IgD-negative memory B cell (primary cell): ENCODE data around the gene DRAXIN. TPM values are rescaled to one million over a fixed set of nuclear protein-coding genes. Genes with fewer than 3 reads are reported as not detected.
A peak's percentile ranks its signal among the peaks of the same experiment; 100 is the strongest.

ENCODE experiments used
- H3K27ac Mint-ChIP-seq, 3 donors: one replicate each; pipeline ENCODE4 v1.8.0; 2020 to 2022; ENCODE audit warnings: mild to moderate bottlenecking in 3 of 3, mixed read lengths in 3 of 3, moderate library complexity in 1 of 3
- H3K27me3 Mint-ChIP-seq: one replicate; pipeline ENCODE4 v1.8.0; 2021; ENCODE audit warnings: mixed read lengths
- H3K36me3 Mint-ChIP-seq: one replicate; pipeline ENCODE4 v1.8.0; 2020; ENCODE audit warnings: mild to moderate bottlenecking, mixed read lengths
- H3K4me1 Mint-ChIP-seq, 3 donors: one replicate each; pipeline ENCODE4 v1.8.0; 2020 to 2022; ENCODE audit warnings: mixed read lengths in 3 of 3, mild to moderate bottlenecking in 1 of 3
- H3K4me3 Mint-ChIP-seq, 4 donors: one replicate each; pipeline ENCODE4 v1.8.0; 2020 to 2022; ENCODE audit warnings: mild to moderate bottlenecking in 4 of 4, mixed read lengths in 4 of 4, moderate library complexity in 3 of 4
- H3K9me3 Mint-ChIP-seq, 3 donors: one replicate each; pipeline ENCODE4 v1.8.0; 2020 to 2021; ENCODE audit warnings: mixed read lengths in 3 of 3, mild to moderate bottlenecking in 1 of 3
- polyA plus RNA-seq: library from polyadenylated mRNA; unstranded; fragments of 300-500 nt; fragmentation: Illumina TruSeq; gene quantifications from one replicate; pipeline ENCODE4 v1.2.3, GENCODE V29; 2021

Gene DRAXIN
- polyA plus RNA-seq, 1 donor from 2014 or later: 0.13 TPM

DNA sequence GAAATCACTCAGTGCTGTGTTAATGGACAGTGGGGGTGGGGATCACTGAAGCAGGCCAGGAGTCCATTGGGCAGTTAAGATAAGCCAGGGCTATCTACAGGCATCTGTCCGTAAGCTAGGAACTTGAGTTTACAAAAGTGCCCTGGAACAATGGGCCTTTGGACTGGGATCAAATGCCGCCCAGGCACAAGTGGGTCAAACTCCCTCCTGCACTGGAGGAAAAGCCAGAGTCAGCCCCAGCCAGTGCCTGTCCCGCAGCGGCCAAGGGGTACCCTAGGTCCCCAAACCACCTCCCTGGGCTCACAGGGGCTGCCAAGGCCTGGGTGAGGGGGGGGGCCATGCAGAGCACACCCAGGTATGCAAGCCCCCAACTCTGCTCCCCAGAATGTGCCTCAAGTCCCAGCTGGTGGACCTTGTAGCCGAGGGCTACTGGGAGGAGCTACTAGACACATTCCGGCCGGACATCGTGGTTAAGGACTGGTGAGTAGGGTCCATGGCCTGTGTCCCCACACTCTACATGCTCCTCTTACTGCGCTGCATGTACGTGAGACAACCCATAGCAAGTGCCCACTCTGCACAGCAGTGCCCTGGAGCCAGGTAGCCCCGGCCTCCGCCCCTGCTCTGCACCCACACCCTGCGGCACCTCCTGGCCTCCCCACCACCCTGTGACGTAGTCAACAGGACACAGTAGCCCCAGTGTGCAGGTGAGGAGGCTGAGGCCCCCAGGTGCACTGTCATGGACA, 19.8 kb upstream of the DRAXIN start:
- H3K9me3 Mint-ChIP-seq: no peaks in the 10 kb centered on the region
- H3K36me3 Mint-ChIP-seq: no peaks in the 10 kb centered on the region
- H3K27ac Mint-ChIP-seq: no peak overlapping the region
- no peaks in the 10 kb centered on the region for H3K27me3 Mint-ChIP-seq
- peaks cover 0 to 7% (median 2%) of the 10 kb centered on the region in 3 donors for H3K4me1 Mint-ChIP-seq
- no peak overlapping the region for H3K4me3 Mint-ChIP-seq

GRCh38 chr1:11673089-11673769, 18.3 kb upstream of the DRAXIN start:
- Mint-ChIP-seq H3K9me3 (no peaks in the 10 kb centered on the region), H3K36me3 (no peaks in the 10 kb centered on the region), H3K27ac (no peak overlapping the region), H3K4me3 (no peak overlapping the region), H3K27me3 (no peaks in the 10 kb centered on the region), H3K4me1 (peaks cover 0 to 7% (median 2%) of the 10 kb centered on the region in 3 donors)

GRCh38 chr1:11674488-11674887, 17.0 kb upstream of the DRAXIN start:
- H3K27me3 Mint-ChIP-seq: no peaks in the 10 kb centered on the region
- no peaks in the 10 kb centered on the region for H3K9me3 Mint-ChIP-seq
- no peak overlapping the region for H3K27ac Mint-ChIP-seq
- peak overlapping the region in 1 of 4 donors; percentile 45 for H3K4me3 Mint-ChIP-seq
- peaks cover 1 to 10% (median 5%) of the 10 kb centered on the region in 3 donors for H3K4me1 Mint-ChIP-seq
- H3K36me3 Mint-ChIP-seq: no peaks in the 10 kb centered on the region

DNA sequence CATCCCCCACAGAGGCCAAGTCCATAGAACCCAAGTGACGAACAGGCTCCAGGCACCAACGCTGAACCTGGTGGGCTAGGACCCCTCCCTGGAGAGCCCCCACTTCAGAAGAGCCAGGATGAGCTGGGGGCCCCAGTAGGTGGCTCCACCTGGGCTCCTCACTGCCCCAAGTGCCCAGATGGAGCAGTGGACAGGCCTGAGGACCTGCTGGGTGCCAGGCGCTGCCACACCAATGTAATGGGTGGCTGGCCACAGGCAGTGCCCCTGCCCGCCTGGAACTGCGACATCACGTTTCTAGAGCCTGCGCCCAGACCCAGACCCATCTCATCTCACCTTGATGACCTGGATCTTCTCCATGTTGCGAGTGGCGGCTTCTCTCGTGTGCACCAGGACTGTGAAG, 16.2 kb upstream of the DRAXIN start:
- H3K36me3 Mint-ChIP-seq: no peaks in the 10 kb centered on the region
- no peaks in the 10 kb centered on the region for H3K27me3 Mint-ChIP-seq
- no peak overlapping the region for H3K27ac Mint-ChIP-seq
- H3K4me3 Mint-ChIP-seq: no peak overlapping the region
- no peaks in the 10 kb centered on the region for H3K9me3 Mint-ChIP-seq
- H3K4me1 Mint-ChIP-seq: peaks cover 3 to 10% (median 5%) of the 10 kb centered on the region in 3 donors

GRCh38 chr1:11676386-11677103, 15.0 kb upstream of the DRAXIN start:
- Mint-ChIP-seq H3K36me3 (no peaks in the 10 kb centered on the region), H3K27me3 (no peaks in the 10 kb centered on the region), H3K4me3 (no peak overlapping the region), H3K27ac (no peak overlapping the region), H3K9me3 (no peaks in the 10 kb centered on the region), H3K4me1 (peaks cover 3 to 5% (median 5%) of the 10 kb centered on the region in 3 donors)

DNA sequence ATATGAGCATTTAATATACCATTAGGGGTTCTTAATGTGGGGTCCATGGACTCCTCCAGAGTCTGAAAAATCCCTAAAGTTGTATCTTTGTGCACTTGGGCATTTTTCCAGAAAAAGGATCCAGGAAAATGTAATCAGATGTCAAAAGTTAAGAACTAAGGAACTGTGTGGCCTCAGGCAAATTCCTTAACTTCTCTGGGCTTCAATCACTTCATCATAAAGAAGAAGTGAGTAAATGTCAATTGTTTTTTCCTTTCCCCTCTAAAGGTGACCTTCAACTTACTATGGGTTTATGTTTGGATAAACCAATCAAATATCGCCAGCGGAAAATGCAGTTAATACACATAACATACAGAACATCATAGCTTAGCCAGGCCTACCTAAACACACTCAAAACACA, 13.1 kb upstream of the DRAXIN start:
- no peak overlapping the region for H3K27ac Mint-ChIP-seq
- H3K36me3 Mint-ChIP-seq: no peaks in the 10 kb centered on the region
- H3K9me3 Mint-ChIP-seq: no peaks in the 10 kb centered on the region
- no peaks in the 10 kb centered on the region for H3K27me3 Mint-ChIP-seq
- H3K4me1 Mint-ChIP-seq: peaks cover 3 to 6% (median 5%) of the 10 kb centered on the region in 3 donors
- peak overlapping the region in 3 of 4 donors; percentile 8 to 74 (median 63) for H3K4me3 Mint-ChIP-seq

- H3K4me3 Mint-ChIP-seq: peak overlapping the region; percentile 93 to 97 (median 94)
- peaks cover 5 to 13% (median 6%) of the 10 kb centered on the region in 3 donors for H3K4me1 Mint-ChIP-seq
- H3K27ac Mint-ChIP-seq: peak overlapping the region; percentile 23 to 67 (median 32)
- H3K9me3 Mint-ChIP-seq: no peaks in the 10 kb centered on the region
- no peaks in the 10 kb centered on the region for H3K27me3 Mint-ChIP-seq
- H3K36me3 Mint-ChIP-seq: no peaks in the 10 kb centered on the region
These were observed 11.0 kb upstream of the DRAXIN start for GRCh38 chr1:11680270-11681070.

GRCh38 chr1:11681071-11681771, 10.3 kb upstream of the DRAXIN start, which contains the start of gene MAD2L2:
Gene MAD2L2 (minus strand): TSS chr1:11681148. CDS start chr1:11680601, 547 bp downstream.
- peak within 1 kb of the TSS; percentile 67 to 92 (median 78) for H3K27ac Mint-ChIP-seq
- no peaks in the 10 kb centered on the region for H3K36me3 Mint-ChIP-seq
- H3K9me3 Mint-ChIP-seq: no peaks in the 10 kb centered on the region
- H3K4me3 Mint-ChIP-seq: peak within 1 kb of the TSS; percentile 95 to 100 (median 96)
- H3K27me3 Mint-ChIP-seq: no peaks in the 10 kb centered on the region
- peaks cover 5 to 13% (median 8%) of the 10 kb centered on the region in 3 donors for H3K4me1 Mint-ChIP-seq

DNA sequence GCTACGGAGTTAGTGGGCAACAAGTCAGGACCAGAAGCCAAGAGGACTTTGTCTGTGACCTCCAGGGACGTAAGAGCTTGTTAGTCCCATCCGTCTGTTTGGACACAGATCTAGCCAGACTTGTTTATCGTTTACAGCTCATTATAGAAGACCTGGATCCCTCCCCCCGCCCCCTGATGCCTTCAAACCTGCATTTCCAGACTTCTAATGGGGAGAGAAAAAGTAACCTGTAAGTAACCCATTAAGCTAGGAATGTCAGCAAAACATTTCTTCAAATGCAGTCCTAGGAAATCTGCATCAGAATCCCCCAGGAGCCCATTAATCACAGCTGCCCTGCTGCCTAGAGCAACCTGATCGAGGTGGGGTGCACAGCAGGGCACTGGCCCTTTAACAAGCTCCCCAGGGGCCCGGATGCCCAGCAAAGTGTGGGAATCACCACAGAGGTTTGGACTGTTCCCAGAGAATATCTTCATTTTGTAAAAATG, 9.2 kb upstream of the DRAXIN start:
- Mint-ChIP-seq H3K36me3 (no peaks in the 10 kb centered on the region), H3K27ac (peak overlapping the region in 2 of 3 donors; percentile 46 to 78), H3K27me3 (no peaks in the 10 kb centered on the region), H3K4me3 (peak overlapping the region; percentile 50 to 100 (median 90)), H3K4me1 (peaks cover 5 to 13% (median 8%) of the 10 kb centered on the region in 3 donors), H3K9me3 (no peaks in the 10 kb centered on the region)

DNA sequence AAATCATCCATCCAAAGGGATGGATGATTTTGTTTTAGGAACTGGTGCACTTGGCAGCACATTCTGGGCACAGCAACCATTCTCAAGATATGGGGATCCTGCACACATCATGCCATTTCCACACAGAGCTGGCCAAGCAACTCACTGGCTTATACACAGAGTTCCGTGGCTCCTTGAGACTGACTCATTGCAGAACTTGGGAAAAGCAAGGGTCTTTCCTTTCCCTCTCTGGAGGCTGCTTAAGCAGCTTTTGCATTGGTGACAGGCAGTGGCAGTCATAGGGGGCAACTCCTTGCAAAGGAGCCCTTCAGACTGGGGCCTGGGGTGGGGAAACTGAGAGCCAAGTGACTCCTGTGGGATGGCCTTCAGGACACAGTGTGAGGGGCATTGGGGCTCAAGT, 8.7 kb upstream of the DRAXIN start:
- no peak overlapping the region for H3K27ac Mint-ChIP-seq
- peak overlapping the region in 3 of 4 donors; percentile 12 to 71 (median 23) for H3K4me3 Mint-ChIP-seq
- H3K9me3 Mint-ChIP-seq: no peaks in the 10 kb centered on the region
- H3K27me3 Mint-ChIP-seq: peaks cover 2% of the 10 kb centered on the region
- no peaks in the 10 kb centered on the region for H3K36me3 Mint-ChIP-seq
- peaks cover 5 to 13% (median 8%) of the 10 kb centered on the region in 3 donors for H3K4me1 Mint-ChIP-seq

- Mint-ChIP-seq H3K36me3 (no peaks in the 10 kb centered on the region), H3K27me3 (peaks cover 6% of the 10 kb centered on the region), H3K27ac (no peak overlapping the region), H3K9me3 (no peaks in the 10 kb centered on the region), H3K4me1 (peaks cover 0 to 10% (median 8%) of the 10 kb centered on the region in 3 donors), H3K4me3 (peak overlapping the region in 1 of 4 donors; percentile 78)
These were observed 7.4 kb upstream of the DRAXIN start for GRCh38 chr1:11684070-11684469.

DNA sequence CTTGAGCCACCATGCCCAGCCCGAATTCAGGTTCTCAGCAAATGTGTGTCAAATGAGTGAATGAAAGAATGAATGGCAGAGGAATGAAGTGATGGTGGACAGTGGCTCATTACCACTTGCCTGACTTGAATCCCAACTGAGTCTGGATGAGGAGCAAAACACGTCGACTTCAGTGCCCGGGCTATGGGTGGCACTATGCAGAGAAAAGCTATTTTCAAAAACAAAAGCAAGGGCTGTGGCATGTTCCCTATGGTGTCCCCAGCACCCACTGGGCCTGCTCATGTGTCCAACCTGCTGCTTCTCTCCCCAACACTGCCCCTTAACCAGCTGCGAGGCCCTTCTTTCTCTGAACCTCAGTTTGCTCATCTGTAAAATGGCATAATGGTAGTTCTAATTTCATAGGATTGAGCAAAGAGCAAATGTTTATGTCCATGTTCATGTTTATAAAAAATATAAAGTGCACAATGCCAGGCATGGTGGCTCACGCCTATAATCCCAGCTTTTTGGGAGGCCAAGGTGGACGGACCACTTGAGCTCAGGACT, 6.2 kb upstream of the DRAXIN start:
- Mint-ChIP-seq H3K27ac (no peak overlapping the region), H3K4me3 (peak overlapping the region in 1 of 4 donors; percentile 23), H3K9me3 (no peaks in the 10 kb centered on the region), H3K27me3 (peaks cover 13% of the 10 kb centered on the region), H3K36me3 (no peaks in the 10 kb centered on the region), H3K4me1 (peaks cover 2 to 10% (median 7%) of the 10 kb centered on the region in 3 donors)

DNA sequence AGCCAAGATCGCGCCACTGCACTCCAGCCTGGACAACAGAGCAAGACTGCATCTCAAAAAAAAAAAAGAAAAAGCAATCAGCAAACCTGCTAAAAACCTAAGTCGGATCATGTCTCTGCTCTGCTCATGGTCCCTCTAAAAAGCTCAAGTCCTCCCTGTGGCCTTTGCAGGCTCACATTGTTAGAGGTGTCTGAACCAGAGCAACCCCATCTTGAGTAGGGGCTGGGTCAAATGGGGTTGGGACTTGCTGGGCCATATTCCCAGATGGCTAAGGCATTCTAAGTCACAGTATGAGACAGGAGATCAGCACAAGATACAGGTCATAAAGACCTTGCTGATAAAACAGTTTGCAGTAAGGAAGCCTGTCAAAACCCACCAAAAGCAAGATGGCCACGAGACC, 3.0 kb upstream of the DRAXIN start:
- H3K4me1 Mint-ChIP-seq: peaks cover 10 to 16% (median 10%) of the 10 kb centered on the region in 3 donors
- H3K27ac Mint-ChIP-seq: no peak overlapping the region
- peaks cover 32% of the 10 kb centered on the region for H3K27me3 Mint-ChIP-seq
- H3K9me3 Mint-ChIP-seq: no peaks in the 10 kb centered on the region
- no peak overlapping the region for H3K4me3 Mint-ChIP-seq
- no peaks in the 10 kb centered on the region for H3K36me3 Mint-ChIP-seq
